Keratinocyte (primary cell): ENCODE results near the gene ENTPD6. TPM values are rescaled to one million over a fixed set of nuclear protein-coding genes. Genes with fewer than 3 reads are reported as not detected.
"Not testable (repeated sequence)": the region's sequence is repeated elsewhere in the genome, so short reads cannot be mapped to it uniquely, and the experiment has no call there.

Source experiments
- DNase-seq: peaks from one replicate; pipeline ENCODE4 v3.0.0-alpha.2; 2011; ENCODE audit warnings: low read depth, missing footprints, low spot score
- FAIRE-seq: peaks from 2 replicates; lab custom pipeline; 2011; peaks lifted over from hg19 to GRCh38; lab: Jason Lieb, UNC
- H2AFZ ChIP-seq: 2 replicates; pipeline ENCODE4 v1.6.0; 2012; ENCODE audit warnings: low read length, control low read depth, inconsistent platforms; ENCODE audit not compliant: control insufficient read depth
- H3K27ac ChIP-seq: 2 replicates; pipeline ENCODE4 v1.5.1; 2011; ENCODE audit warnings: low read length; ENCODE audit not compliant: control insufficient read depth, insufficient read depth
- H3K27me3 ChIP-seq: 3 replicates; pipeline ENCODE4 v1.6.0; 2011; ENCODE audit warnings: low read length; ENCODE audit not compliant: control insufficient read depth, insufficient read depth; ENCODE audit errors: extremely low read depth
- H3K36me3 ChIP-seq, 2 experiments: 2 replicates in 1 of 2; 3 replicates in 1 of 2; pipeline ENCODE4 v1.5.1; 2011; ENCODE audit warnings: low read length in 2 of 2, mild to moderate bottlenecking in 1 of 2; ENCODE audit not compliant: control insufficient read depth in 2 of 2, insufficient read depth in 2 of 2; ENCODE audit errors: extremely low read depth in 1 of 2
- H3K4me1 ChIP-seq: 3 replicates; pipeline ENCODE4 v1.5.1; 2011; ENCODE audit warnings: low read length; ENCODE audit not compliant: control insufficient read depth, insufficient read depth; ENCODE audit errors: extremely low read depth
- H3K4me2 ChIP-seq: 3 replicates; pipeline ENCODE4 v1.6.0; 2011; ENCODE audit warnings: low read depth, low read length; ENCODE audit not compliant: control insufficient read depth, insufficient read depth; ENCODE audit errors: extremely low read depth
- H3K4me3 ChIP-seq, 3 experiments: fragments of 200-600 bp in 1 of 3; sonication (generic) in 1 of 3; 2 replicates in 2 of 3; 3 replicates in 1 of 3; pipeline ENCODE4 v1.5.1; 2011 to 2016; ENCODE audit warnings: low read length in 3 of 3, mild to moderate bottlenecking in 3 of 3, control low read depth in 2 of 3, inconsistent platforms in 1 of 3, low read depth in 1 of 3, mixed read lengths in 1 of 3, mixed run types in 1 of 3, moderate library complexity in 1 of 3; ENCODE audit not compliant: control insufficient read depth in 2 of 3, insufficient read depth in 2 of 3; ENCODE audit errors: extremely low read depth in 1 of 3
- H3K79me2 ChIP-seq: 2 replicates; pipeline ENCODE4 v1.6.0; 2012; ENCODE audit warnings: low read length; ENCODE audit not compliant: control insufficient read depth, insufficient read depth
- H3K9ac ChIP-seq: 3 replicates; pipeline ENCODE4 v1.6.0; 2011; ENCODE audit warnings: low read length; ENCODE audit not compliant: control insufficient read depth, insufficient read depth; ENCODE audit errors: extremely low read depth
- H3K9me1 ChIP-seq: 3 replicates; pipeline ENCODE4 v1.6.0; 2011; ENCODE audit warnings: low read length; ENCODE audit not compliant: control insufficient read depth, insufficient read depth; ENCODE audit errors: extremely low read depth
- H3K9me3 ChIP-seq: 2 replicates; pipeline ENCODE4 v1.5.1; 2012; ENCODE audit warnings: low read depth, low read length; ENCODE audit not compliant: control insufficient read depth
- H4K20me1 ChIP-seq: 3 replicates; pipeline ENCODE4 v1.6.0; 2011; ENCODE audit warnings: low read length; ENCODE audit not compliant: control insufficient read depth, insufficient read depth; ENCODE audit errors: extremely low read depth
- EZH2 ChIP-seq: IDR thresholded peaks from one replicate; pipeline ENCODE4 v1.6.1; 2012; ENCODE audit warnings: inconsistent platforms, mild to moderate bottlenecking, low read length, moderate library complexity
- dilution Hi-C: fragments of 300-500 bp; cut with MboI; formaldehyde crosslinking; loops from one replicate; pipeline ENCODE4 v1.7.0; 2020; ENCODE audit warnings: low sequenced_read_pairs; ENCODE audit not compliant: extremely low pct_ligation_motif_present
- polyA plus RNA-seq, 5 experiments: library from polyadenylated mRNA; depleted of rRNA in 3 of 5; stranded (reverse) in 3 of 5; stranded (forward) in 1 of 5; unstranded in 1 of 5; fragments of >200 nt; gene quantifications; 1 replicate in 1 of 5; 2 replicates in 3 of 5; 3 replicates in 1 of 5; pipeline versions ENCODE4 v1.2.1 to v1.2.3, GENCODE V29; 2011 to 2012; ENCODE audit warnings: missing spikeins in 2 of 5, low read depth in 1 of 5, low replicate concordance in 1 of 5
- TF ChIP-seq, protein P1 (sequence below), 3 experiments: IDR thresholded peaks in 1 of 3; conservative IDR thresholded peaks in 1 of 3; optimal IDR thresholded peaks in 1 of 3; 2 replicates in 2 of 3; 3 replicates in 1 of 3; pipeline versions ENCODE3 to v1.5.1; 2011; ENCODE audit warnings: low read length in 3 of 3, mild to moderate bottlenecking in 3 of 3, moderate library complexity in 2 of 3, control low read depth in 1 of 3, inconsistent platforms in 1 of 3; ENCODE audit not compliant: insufficient read depth in 2 of 3; ENCODE audit errors: extremely low read depth in 1 of 3

Gene ENTPD6
- polyA plus RNA-seq, 1 donor (not counting 4 experiments of a cell fraction or from before 2014, with no cell fraction given): 57.8 TPM

DNA sequence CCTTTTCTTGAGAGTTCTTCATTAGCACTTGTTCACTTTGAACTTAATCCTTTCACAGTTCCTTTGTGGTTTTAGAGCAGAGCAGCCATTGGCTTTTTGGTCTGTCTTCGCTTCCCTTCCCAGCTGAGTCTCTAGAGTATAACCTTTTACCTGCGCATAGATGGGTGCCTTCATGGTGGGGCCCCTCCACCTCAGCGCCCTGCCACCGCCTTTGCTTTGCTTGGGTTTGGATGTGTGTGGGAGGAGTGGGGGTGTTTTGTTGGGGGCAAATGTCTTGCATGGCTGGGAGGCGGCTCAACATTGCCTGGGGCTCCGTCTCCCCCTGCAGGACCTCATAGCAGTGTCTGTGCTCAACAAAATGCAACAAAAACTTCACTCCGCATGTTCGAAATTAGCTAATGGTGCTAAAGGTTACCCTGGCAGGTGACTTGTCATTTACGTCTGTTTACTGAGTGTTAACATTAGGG, 64.3 kb downstream of the ENTPD6 start:
- Histone ChIP-seq H3K9me3 (no peaks in the 10 kb centered on the region), H4K20me1 (peaks cover 22% of the 10 kb centered on the region), H3K79me2 (peaks cover 56% of the 10 kb centered on the region), H3K36me3 (peaks cover 34 to 35% of the 10 kb centered on the region in 2 experiments), H2AFZ (no peak overlapping the region), H3K9me1 (no peaks in the 10 kb centered on the region), H3K27ac (no peak overlapping the region), H3K4me1 (peaks cover 3% of the 10 kb centered on the region), H3K9ac (no peak overlapping the region), H3K27me3 (no peaks in the 10 kb centered on the region), H3K4me2 (no peak overlapping the region), H3K4me3 (no peak overlapping the region)
- FAIRE-seq: no peak
- TF ChIP-seq, protein P1, sequence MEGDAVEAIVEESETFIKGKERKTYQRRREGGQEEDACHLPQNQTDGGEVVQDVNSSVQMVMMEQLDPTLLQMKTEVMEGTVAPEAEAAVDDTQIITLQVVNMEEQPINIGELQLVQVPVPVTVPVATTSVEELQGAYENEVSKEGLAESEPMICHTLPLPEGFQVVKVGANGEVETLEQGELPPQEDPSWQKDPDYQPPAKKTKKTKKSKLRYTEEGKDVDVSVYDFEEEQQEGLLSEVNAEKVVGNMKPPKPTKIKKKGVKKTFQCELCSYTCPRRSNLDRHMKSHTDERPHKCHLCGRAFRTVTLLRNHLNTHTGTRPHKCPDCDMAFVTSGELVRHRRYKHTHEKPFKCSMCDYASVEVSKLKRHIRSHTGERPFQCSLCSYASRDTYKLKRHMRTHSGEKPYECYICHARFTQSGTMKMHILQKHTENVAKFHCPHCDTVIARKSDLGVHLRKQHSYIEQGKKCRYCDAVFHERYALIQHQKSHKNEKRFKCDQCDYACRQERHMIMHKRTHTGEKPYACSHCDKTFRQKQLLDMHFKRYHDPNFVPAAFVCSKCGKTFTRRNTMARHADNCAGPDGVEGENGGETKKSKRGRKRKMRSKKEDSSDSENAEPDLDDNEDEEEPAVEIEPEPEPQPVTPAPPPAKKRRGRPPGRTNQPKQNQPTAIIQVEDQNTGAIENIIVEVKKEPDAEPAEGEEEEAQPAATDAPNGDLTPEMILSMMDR (optimal IDR thresholded peaks at IDR 0.05 in 1 of 3, IDR thresholded peaks at IDR 0.05 in 1 of 3, conservative IDR thresholded peaks at IDR 0.05 in 1 of 3; ENCODE audit: extremely low read depth in 1 of 3, insufficient read depth in 2 of 3, low read length in 3 of 3): no peak
- no peak for TF ChIP-seq EZH2
- dilution Hi-C loops: no loop called here
- DNase-seq: no peak

DNA sequence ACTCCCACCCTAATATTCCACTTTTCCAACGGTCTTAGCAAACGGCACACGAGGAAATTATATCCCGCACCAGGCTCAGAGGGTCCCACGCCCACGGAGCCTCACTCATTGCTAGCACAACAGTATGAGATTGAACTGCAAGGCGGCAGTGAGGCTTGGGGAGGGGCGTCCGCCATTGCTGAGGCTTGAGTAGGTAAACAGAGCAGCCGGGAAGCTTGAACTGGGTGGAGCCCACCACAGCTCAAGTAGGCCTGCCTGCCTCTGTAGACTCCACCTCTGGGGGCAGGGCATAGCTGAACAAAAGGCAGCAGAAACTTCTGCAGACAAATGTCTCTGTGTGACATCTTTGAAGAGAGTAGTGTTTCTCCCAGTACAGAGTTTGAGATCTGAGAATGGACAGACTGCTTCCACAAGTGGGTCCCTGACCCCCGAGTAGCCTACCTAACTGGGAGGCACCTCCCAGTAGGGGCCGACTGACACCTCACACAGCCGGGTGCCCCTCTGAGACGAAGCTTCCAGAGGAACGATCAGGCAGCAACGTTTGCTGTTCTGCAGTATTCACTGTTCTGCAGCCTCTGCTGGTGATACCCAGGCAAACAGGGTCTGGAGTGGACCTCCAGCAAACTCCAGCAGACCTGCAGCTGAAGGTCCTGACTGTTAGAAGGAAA, 65.4 kb downstream of the ENTPD6 start:
- DNase-seq, FAIRE-seq, dilution Hi-C loops: not testable (repeated sequence)

More for the DNA sequence above, 65.4 kb downstream of the ENTPD6 start:
- Histone ChIP-seq H3K36me3 (peaks cover 28 to 34% of the 10 kb centered on the region in 2 experiments), H3K79me2 (peaks cover 49% of the 10 kb centered on the region), H4K20me1 (peaks cover 20% of the 10 kb centered on the region)
- H3K9me3 ChIP-seq, H3K27ac ChIP-seq, H3K4me1 ChIP-seq, H2AFZ ChIP-seq, H3K9me1 ChIP-seq, H3K4me3 ChIP-seq, H3K4me2 ChIP-seq, H3K9ac ChIP-seq, H3K27me3 ChIP-seq: not testable (repeated sequence)
